PC-3 (cell line): Measurements from ENCODE around the gene KCNT1.

Experiments
- EZH2 ChIP-seq: fragments of 300-600 bp; sonication (generic); IDR thresholded peaks from one replicate; pipeline ENCODE4 v1.6.1; 2017; ENCODE audit warnings: antibody characterized with exemption, mild to moderate bottlenecking, low read length; ENCODE audit not compliant: unreplicated experiment
- TF ChIP-seq, protein P1 (sequence below): fragments of 300-600 bp; sonication (generic); conservative IDR thresholded peaks from 2 replicates; pipeline ENCODE4 v1.5.1; 2017; ENCODE audit warnings: antibody characterized with exemption, low read depth, mild to moderate bottlenecking, low read length

DNA sequence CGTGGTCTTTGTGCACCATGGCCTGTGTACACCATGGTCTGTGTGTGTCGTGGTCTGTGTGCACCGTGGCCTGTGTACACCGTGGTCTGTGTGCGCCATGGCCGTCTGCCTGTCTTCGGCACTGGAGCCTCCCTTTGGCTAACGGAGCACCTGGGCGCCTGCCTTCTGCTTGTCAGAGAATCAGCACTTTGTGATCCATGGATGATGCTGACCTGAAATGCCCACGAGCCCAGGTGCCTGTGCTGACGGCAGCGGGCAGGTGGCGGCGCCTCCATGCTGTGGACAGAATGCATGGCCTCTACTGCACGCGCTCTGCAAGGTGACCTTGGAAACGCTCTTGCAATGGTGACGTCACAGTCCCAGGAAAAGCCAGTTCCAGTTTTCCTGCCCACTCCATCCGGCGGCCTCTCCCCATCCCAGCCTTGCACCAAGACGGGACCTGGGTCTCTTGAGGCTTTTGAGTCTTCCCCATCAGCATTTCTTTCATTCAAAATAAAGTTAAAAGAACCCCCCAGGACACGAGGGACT is 24.3 kb upstream of the KCNT1 start:
- TF ChIP-seq, protein P1, sequence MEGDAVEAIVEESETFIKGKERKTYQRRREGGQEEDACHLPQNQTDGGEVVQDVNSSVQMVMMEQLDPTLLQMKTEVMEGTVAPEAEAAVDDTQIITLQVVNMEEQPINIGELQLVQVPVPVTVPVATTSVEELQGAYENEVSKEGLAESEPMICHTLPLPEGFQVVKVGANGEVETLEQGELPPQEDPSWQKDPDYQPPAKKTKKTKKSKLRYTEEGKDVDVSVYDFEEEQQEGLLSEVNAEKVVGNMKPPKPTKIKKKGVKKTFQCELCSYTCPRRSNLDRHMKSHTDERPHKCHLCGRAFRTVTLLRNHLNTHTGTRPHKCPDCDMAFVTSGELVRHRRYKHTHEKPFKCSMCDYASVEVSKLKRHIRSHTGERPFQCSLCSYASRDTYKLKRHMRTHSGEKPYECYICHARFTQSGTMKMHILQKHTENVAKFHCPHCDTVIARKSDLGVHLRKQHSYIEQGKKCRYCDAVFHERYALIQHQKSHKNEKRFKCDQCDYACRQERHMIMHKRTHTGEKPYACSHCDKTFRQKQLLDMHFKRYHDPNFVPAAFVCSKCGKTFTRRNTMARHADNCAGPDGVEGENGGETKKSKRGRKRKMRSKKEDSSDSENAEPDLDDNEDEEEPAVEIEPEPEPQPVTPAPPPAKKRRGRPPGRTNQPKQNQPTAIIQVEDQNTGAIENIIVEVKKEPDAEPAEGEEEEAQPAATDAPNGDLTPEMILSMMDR, result no peak
- no peak for TF ChIP-seq EZH2
